ENCODE measurements around the gene KRI1. TPM values are rescaled to one million over a fixed set of nuclear protein-coding genes. Genes with fewer than 3 reads are reported as not detected.

The KRI1 gene
- total and polyA plus RNA-seq, 2 of the 8 experiments (the other 6 are each of a cell fraction or from before 2014, with no cell fraction given): 14.2 to 45.2 TPM

- TF ChIP-seq CHD7 (IDR thresholded peaks at IDR 0.05; ENCODE audit: insufficient replicate concordance, low read length): no peak
- TF ChIP-seq E2F6 (IDR thresholded peaks at IDR 0.05): no peak
- no peak for TF ChIP-seq EZH2 (IDR thresholded peaks at IDR 0.05; ENCODE audit: low read depth, low read length, severe bottlenecking)
- TF ChIP-seq SP4 (IDR thresholded peaks at IDR 0.05; ENCODE audit: low read length): no peak
- TF ChIP-seq NANOG (IDR thresholded peaks at IDR 0.05; ENCODE audit: insufficient read depth, low read depth, low read length, poor library complexity, severe bottlenecking): no peak
- TF ChIP-seq SP1 (IDR thresholded peaks at IDR 0.05; ENCODE audit: low read depth, low read length): no peak
- no peak for TF ChIP-seq JUN (IDR thresholded peaks at IDR 0.05; ENCODE audit: low read depth, low read length)
- no peak for TF ChIP-seq POLR2AphosphoS5 (IDR thresholded peaks at IDR 0.05; ENCODE audit: low read depth, low read length)
- TF ChIP-seq SIX5 (IDR thresholded peaks at IDR 0.05; ENCODE audit: low read depth, low read length): no peak
- TF ChIP-seq ZNF274 (IDR thresholded peaks at IDR 0.05; ENCODE audit: borderline replicate concordance, extremely low read depth, low read length): no peak
- no peak for TF ChIP-seq PHF8 (conservative IDR thresholded peaks at IDR 0.05; ENCODE audit: low read depth, low read length)
- no peak for TF ChIP-seq KDM1A (IDR thresholded peaks at IDR 0.05; ENCODE audit: borderline replicate concordance, low read length)
These were observed 22.0 kb upstream of the KRI1 start (continued) for GRCh38 chr19:10587839-10588150.
